PC-9 (cell line): ENCODE results near the gene MRPL12.

Experiments used
- CTCF ChIP-seq: fragments of 200-600 bp; sonication (generic); conservative IDR thresholded peaks from 2 replicates; pipeline ENCODE4 v1.6.1; 2017; ENCODE audit warnings: mixed run types, antibody characterized with exemption, mild to moderate bottlenecking, moderate library complexity
- EZH2 ChIP-seq: fragments of 200-600 bp; sonication (generic); IDR thresholded peaks from 2 replicates; pipeline ENCODE4 v1.8.0; 2017; ENCODE audit warnings: antibody characterized with exemption, low read depth

DNA sequence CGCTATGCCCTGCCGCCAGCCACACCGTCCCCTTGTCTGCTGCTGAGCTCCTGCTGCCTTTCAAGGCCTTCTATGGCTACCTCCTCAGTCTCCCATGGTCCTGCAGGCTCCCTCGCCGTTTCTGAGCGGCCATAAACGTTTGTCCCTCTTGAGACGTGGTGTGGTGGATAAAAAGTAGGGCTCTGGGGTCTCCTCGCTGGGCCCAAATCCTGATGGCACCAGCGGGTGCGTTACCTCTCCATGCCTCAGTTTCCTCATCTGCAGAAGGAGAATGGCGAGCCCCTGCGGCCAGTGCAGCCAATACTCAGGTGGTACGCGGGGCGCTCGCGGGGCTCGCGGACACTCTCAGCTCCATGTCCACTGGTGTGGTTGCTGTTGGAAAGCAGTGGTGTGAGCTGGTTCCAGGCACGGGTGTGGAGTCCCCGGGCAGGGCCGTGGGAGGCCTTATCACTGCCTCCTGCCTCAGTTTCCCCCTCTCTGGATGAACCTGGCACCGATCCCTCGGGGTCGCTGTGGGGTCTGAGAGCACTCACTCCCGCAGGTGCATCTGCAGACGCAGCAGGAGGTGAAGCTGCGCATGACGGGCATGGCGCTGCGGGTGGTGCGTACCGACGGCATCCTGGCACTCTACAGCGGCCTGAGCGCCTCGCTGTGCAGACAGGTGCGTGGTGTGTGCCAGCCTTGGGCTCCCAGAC is 11.4 kb downstream of the MRPL12 start:
- TF ChIP-seq CTCF (no peak), EZH2 (no peak)
